HEK293 (cell line): ENCODE data around the gene DGKB.

Source experiments
- CTCF ChIA-PET: fragments of 350-600 bp; formaldehyde crosslinking; extraction: SDS; loops from one replicate; lab custom pipeline; 2021; ENCODE audit warnings: antibody characterized with exemption; lab: Yijun Ruan, JAX
- POLR2A ChIA-PET: fragments of 300-600 bp; formaldehyde crosslinking; extraction: SDS; loops from one replicate; lab custom pipeline; 2020; ENCODE audit warnings: antibody characterized with exemption, inconsistent platforms; lab: Yijun Ruan, JAX
- H3K27ac ChIP-seq: fragments of 200-500 bp; sonication (Bioruptor generic); 2 replicates; pipeline ENCODE4 v1.5.1; 2014; ENCODE audit warnings: low read depth, low read length, control low read depth, inconsistent platforms; ENCODE audit errors: extremely low read depth
- H3K36me3 ChIP-seq, 2 experiments: fragments of 200-500 bp in 1 of 2; sonication (Bioruptor generic) in 1 of 2; 1 replicate in 1 of 2; 2 replicates in 1 of 2; pipeline ENCODE4 v1.5.1; 2014 to 2017; ENCODE audit warnings: inconsistent platforms in 2 of 2, low read length in 2 of 2; ENCODE audit not compliant: control insufficient read depth in 2 of 2, insufficient read depth in 1 of 2
- H3K4me1 ChIP-seq: fragments of 200-500 bp; sonication (Bioruptor generic); 2 replicates; pipeline ENCODE4 v1.5.1; 2014; ENCODE audit warnings: mild to moderate bottlenecking, low read length, inconsistent platforms; ENCODE audit not compliant: control insufficient read depth, insufficient read depth
- H3K4me3 ChIP-seq: 2 replicates; pipeline ENCODE4 v1.5.1; 2011; ENCODE audit warnings: low read depth, mild to moderate bottlenecking, control low read depth, low read length, moderate library complexity
- H3K9me3 ChIP-seq: fragments of 200-500 bp; sonication (Bioruptor generic); 2 replicates; pipeline ENCODE4 v1.5.1; 2014; ENCODE audit warnings: low read depth, low read length, inconsistent platforms; ENCODE audit not compliant: control insufficient read depth, insufficient read depth
- KLF7 ChIP-seq: fragments of 450-650 bp; formaldehyde crosslinking; IDR thresholded peaks from 2 replicates; pipeline ENCODE4 v1.5.1; 2016; ENCODE audit warnings: missing biosample characterization, missing genetic modification characterization, borderline replicate concordance
- YY2 ChIP-seq: fragments of 450-650 bp; formaldehyde crosslinking; IDR thresholded peaks from 2 replicates; pipeline ENCODE4 v1.5.1; 2016; ENCODE audit warnings: missing biosample characterization, missing genetic modification characterization
- ZBTB21 ChIP-seq: fragments of 450-650 bp; formaldehyde crosslinking; IDR thresholded peaks from 2 replicates; pipeline ENCODE4 v1.5.1; 2017; ENCODE audit warnings: missing biosample characterization, missing genetic modification characterization
- ZFP37 ChIP-seq: fragments of 450-650 bp; formaldehyde crosslinking; IDR thresholded peaks from 2 replicates; pipeline ENCODE4 v1.5.1; 2016; ENCODE audit warnings: missing biosample characterization, missing genetic modification characterization
- ZNF132 ChIP-seq: fragments of 450-650 bp; formaldehyde crosslinking; IDR thresholded peaks from 2 replicates; pipeline ENCODE4 v1.5.1; 2017; ENCODE audit warnings: missing biosample characterization, missing genetic modification characterization, borderline replicate concordance
- ZNF26 ChIP-seq: fragments of 450-650 bp; formaldehyde crosslinking; IDR thresholded peaks from 2 replicates; pipeline ENCODE4 v1.5.1; 2016; ENCODE audit warnings: missing biosample characterization, missing genetic modification characterization
- ZNF280C ChIP-seq: fragments of 450-650 bp; formaldehyde crosslinking; IDR thresholded peaks from 2 replicates; pipeline ENCODE4 v1.5.1; 2016; ENCODE audit warnings: missing biosample characterization, missing genetic modification characterization
- ZNF423 ChIP-seq: fragments of 450-650 bp; formaldehyde crosslinking; IDR thresholded peaks from 2 replicates; pipeline ENCODE4 v1.5.1; 2016; ENCODE audit warnings: missing biosample characterization, missing genetic modification characterization
- ZNF433 ChIP-seq: fragments of 450-650 bp; formaldehyde crosslinking; IDR thresholded peaks from 2 replicates; pipeline ENCODE4 v1.5.1; 2016; ENCODE audit warnings: missing biosample characterization, missing genetic modification characterization, low read depth
- ZNF449 ChIP-seq: fragments of 450-650 bp; formaldehyde crosslinking; IDR thresholded peaks from 2 replicates; pipeline ENCODE4 v1.5.1; 2017; ENCODE audit warnings: missing biosample characterization, mild to moderate bottlenecking, missing genetic modification characterization, moderate library complexity
- ZNF501 ChIP-seq: fragments of 450-650 bp; formaldehyde crosslinking; IDR thresholded peaks from 2 replicates; pipeline ENCODE4 v1.5.1; 2016; ENCODE audit warnings: missing biosample characterization, missing genetic modification characterization
- ZNF585B ChIP-seq: fragments of 450-650 bp; formaldehyde crosslinking; IDR thresholded peaks from 2 replicates; pipeline ENCODE4 v1.5.1; 2016; ENCODE audit warnings: missing biosample characterization, missing genetic modification characterization
- ZNF654 ChIP-seq: fragments of 450-650 bp; formaldehyde crosslinking; IDR thresholded peaks from 2 replicates; pipeline ENCODE4 v1.5.1; 2016; ENCODE audit warnings: low read depth, missing biosample characterization, missing genetic modification characterization
- ZNF76 ChIP-seq: fragments of 450-650 bp; formaldehyde crosslinking; IDR thresholded peaks from 2 replicates; pipeline ENCODE4; 2016; ENCODE audit warnings: low read depth, missing biosample characterization, missing genetic modification characterization, borderline replicate concordance
- ZNF768 ChIP-seq: fragments of 450-650 bp; formaldehyde crosslinking; IDR thresholded peaks from 2 replicates; pipeline ENCODE4 v1.5.1; 2018; ENCODE audit warnings: missing biosample characterization, mild to moderate bottlenecking, missing genetic modification characterization
- ZNF785 ChIP-seq: fragments of 450-650 bp; formaldehyde crosslinking; IDR thresholded peaks from 2 replicates; pipeline ENCODE4 v1.5.1; 2016; ENCODE audit warnings: missing biosample characterization, missing genetic modification characterization
- ZNF830 ChIP-seq: fragments of 450-650 bp; IDR thresholded peaks from 2 replicates; pipeline ENCODE4 v1.5.0; 2018; ENCODE audit warnings: missing biosample characterization, missing genetic modification characterization, low read depth, mild to moderate bottlenecking, moderate library complexity
- TF ChIP-seq, protein P1 (sequence below): fragments of 450-650 bp; formaldehyde crosslinking; IDR thresholded peaks from 2 replicates; pipeline ENCODE4 v1.5.1; 2016; ENCODE audit warnings: missing biosample characterization, missing genetic modification characterization, borderline replicate concordance
- TF ChIP-seq, protein P2 (sequence below): fragments of 450-650 bp; IDR thresholded peaks from 2 replicates; pipeline ENCODE4 v1.5.1; 2018; ENCODE audit warnings: missing biosample characterization, missing genetic modification characterization

Gene DGKB

GRCh38 chr7:14600766-14601367 lies 301.7 kb downstream of the DGKB start (continued):
- TF ChIP-seq, protein P1, sequence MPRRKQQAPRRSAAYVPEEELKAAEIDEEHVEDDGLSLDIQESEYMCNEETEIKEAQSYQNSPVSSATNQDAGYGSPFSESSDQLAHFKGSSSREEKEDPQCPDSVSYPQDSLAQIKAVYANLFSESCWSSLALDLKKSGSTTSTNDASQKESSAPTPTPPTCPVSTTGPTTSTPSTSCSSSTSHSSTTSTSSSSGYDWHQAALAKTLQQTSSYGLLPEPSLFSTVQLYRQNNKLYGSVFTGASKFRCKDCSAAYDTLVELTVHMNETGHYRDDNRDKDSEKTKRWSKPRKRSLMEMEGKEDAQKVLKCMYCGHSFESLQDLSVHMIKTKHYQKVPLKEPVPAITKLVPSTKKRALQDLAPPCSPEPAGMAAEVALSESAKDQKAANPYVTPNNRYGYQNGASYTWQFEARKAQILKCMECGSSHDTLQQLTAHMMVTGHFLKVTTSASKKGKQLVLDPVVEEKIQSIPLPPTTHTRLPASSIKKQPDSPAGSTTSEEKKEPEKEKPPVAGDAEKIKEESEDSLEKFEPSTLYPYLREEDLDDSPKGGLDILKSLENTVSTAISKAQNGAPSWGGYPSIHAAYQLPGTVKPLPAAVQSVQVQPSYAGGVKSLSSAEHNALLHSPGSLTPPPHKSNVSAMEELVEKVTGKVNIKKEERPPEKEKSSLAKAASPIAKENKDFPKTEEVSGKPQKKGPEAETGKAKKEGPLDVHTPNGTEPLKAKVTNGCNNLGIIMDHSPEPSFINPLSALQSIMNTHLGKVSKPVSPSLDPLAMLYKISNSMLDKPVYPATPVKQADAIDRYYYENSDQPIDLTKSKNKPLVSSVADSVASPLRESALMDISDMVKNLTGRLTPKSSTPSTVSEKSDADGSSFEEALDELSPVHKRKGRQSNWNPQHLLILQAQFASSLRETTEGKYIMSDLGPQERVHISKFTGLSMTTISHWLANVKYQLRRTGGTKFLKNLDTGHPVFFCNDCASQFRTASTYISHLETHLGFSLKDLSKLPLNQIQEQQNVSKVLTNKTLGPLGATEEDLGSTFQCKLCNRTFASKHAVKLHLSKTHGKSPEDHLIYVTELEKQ (tag by site-specific recombination), result no peak
- TF ChIP-seq ZNF433 (tag by site-specific recombination) (no peak), KLF7 (tag by site-specific recombination) (no peak), ZBTB21 (tag by site-specific recombination) (no peak), ZNF654 (tag by site-specific recombination) (no peak), ZNF585B (tag by site-specific recombination) (no peak), ZNF768 (tag by site-specific recombination) (no peak), ZNF501 (no peak), YY2 (tag by site-specific recombination) (no peak)

DNA sequence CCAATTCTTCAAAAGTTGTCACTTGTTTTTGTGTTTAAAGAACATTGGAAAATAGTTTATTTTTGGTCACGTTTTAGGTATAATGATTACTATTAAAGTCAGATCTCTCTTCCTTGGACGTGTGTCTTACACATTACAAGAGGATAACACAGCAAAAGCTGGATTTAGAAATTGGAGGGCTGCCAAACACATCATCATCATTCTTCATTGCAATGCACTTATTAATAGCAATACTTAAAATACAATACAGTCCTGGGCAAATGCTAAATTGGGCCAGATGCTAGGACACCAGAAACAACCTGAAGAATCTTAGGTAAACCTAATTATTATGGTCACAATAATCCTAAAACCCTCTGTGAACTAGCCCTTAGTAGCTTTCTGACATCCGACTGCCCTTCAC lies 303.6 kb downstream of the DGKB start:
- Histone ChIP-seq H3K9me3 (no peaks in the 10 kb centered on the region), H3K27ac (no peak overlapping the region), H3K4me3 (no peak overlapping the region), H3K36me3 (no peaks in the 10 kb centered on the region), H3K4me1 (no peaks in the 10 kb centered on the region)
- CTCF ChIA-PET, result no interaction called here
- POLR2A ChIA-PET, result no interaction called here
- TF ChIP-seq ZNF26 (no peak), ZNF132 (tag by site-specific recombination) (no peak), ZNF449 (tag by site-specific recombination) (no peak), ZFP37 (tag by site-specific recombination) (no peak), ZNF76 (no peak), ZNF830 (no peak), ZNF423 (tag by site-specific recombination) (no peak), ZNF785 (tag by site-specific recombination) (no peak), ZNF280C (no peak)
- TF ChIP-seq, protein P2, sequence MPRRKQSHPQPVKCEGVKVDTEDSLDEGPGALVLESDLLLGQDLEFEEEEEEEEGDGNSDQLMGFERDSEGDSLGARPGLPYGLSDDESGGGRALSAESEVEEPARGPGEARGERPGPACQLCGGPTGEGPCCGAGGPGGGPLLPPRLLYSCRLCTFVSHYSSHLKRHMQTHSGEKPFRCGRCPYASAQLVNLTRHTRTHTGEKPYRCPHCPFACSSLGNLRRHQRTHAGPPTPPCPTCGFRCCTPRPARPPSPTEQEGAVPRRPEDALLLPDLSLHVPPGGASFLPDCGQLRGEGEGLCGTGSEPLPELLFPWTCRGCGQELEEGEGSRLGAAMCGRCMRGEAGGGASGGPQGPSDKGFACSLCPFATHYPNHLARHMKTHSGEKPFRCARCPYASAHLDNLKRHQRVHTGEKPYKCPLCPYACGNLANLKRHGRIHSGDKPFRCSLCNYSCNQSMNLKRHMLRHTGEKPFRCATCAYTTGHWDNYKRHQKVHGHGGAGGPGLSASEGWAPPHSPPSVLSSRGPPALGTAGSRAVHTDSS, result no peak
